OCI-LY7 (cell line): ENCODE measurements around the gene SUGP2.

Source experiments
- CTCF ChIP-seq: fragments of 200-600 bp; sonication (generic); conservative IDR thresholded peaks from 2 replicates; pipeline ENCODE4 v1.5.1; 2014; ENCODE audit warnings: mild to moderate bottlenecking, antibody characterized with exemption, low read length, moderate library complexity, mixed read lengths
- EZH2phosphoT487 ChIP-seq: fragments of 200-600 bp; sonication (generic); IDR thresholded peaks from 2 replicates; pipeline ENCODE4 v1.6.1; 2018; ENCODE audit warnings: low read depth, borderline replicate concordance, mild to moderate bottlenecking, mixed run types, antibody characterized with exemption, low read length, moderate library complexity, mixed read lengths

- TF ChIP-seq CTCF (no peak), EZH2phosphoT487 (no peak)
Observed at GRCh38 chr19:18954094-18954493, 79.2 kb downstream of the SUGP2 start.
